ENCODE results near the gene PITX3. TPM values are rescaled to one million over a fixed set of nuclear protein-coding genes. Genes with fewer than 3 reads are reported as not detected.
"Not testable (repeated sequence)": the region's sequence is repeated elsewhere in the genome, so short reads cannot be mapped to it uniquely, and the experiment has no call there.

The PITX3 gene
- total RNA-seq, 1 donor = not detected

- TF ChIP-seq, protein P1, sequence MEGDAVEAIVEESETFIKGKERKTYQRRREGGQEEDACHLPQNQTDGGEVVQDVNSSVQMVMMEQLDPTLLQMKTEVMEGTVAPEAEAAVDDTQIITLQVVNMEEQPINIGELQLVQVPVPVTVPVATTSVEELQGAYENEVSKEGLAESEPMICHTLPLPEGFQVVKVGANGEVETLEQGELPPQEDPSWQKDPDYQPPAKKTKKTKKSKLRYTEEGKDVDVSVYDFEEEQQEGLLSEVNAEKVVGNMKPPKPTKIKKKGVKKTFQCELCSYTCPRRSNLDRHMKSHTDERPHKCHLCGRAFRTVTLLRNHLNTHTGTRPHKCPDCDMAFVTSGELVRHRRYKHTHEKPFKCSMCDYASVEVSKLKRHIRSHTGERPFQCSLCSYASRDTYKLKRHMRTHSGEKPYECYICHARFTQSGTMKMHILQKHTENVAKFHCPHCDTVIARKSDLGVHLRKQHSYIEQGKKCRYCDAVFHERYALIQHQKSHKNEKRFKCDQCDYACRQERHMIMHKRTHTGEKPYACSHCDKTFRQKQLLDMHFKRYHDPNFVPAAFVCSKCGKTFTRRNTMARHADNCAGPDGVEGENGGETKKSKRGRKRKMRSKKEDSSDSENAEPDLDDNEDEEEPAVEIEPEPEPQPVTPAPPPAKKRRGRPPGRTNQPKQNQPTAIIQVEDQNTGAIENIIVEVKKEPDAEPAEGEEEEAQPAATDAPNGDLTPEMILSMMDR (IDR thresholded peaks at IDR 0.05; ENCODE audit: insufficient read depth, low read length) = no peak
- peak; percentile 53 for DNase-seq (ENCODE audit: low read depth)
Measured at GRCh38 chr10:102261842-102262241, 20.5 kb upstream of the PITX3 start.

DNA sequence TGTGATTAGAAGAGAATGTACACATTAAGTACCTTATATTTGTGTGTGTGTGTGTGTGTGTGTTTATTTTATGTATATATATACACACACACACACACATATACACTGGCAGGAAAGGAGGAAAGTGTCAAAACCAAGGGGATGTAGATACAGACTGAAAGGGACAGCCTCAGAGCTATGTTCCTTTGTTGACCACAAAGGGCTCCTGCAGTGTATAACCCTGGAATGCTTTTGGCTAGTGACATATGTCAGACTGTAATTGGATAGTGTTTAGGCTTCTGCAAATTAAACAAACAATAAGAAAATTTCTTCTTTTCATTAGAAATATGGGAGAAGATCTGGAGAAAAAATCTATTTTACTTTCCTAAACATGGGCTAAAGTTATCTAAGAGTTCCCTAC is 19.9 kb upstream of the PITX3 start:
- no peak for DNase-seq (ENCODE audit: low read depth)
- TF ChIP-seq, protein P1 (IDR thresholded peaks at IDR 0.05; ENCODE audit: insufficient read depth, low read length) = no peak
- no peak overlapping the region for H3K4me3 ChIP-seq (ENCODE audit: low read depth, low read length)

More at GRCh38 chr10:102261842-102262241, 20.5 kb upstream of the PITX3 start:
- no peak overlapping the region for H3K4me3 ChIP-seq (ENCODE audit: low read depth, low read length)

DNA sequence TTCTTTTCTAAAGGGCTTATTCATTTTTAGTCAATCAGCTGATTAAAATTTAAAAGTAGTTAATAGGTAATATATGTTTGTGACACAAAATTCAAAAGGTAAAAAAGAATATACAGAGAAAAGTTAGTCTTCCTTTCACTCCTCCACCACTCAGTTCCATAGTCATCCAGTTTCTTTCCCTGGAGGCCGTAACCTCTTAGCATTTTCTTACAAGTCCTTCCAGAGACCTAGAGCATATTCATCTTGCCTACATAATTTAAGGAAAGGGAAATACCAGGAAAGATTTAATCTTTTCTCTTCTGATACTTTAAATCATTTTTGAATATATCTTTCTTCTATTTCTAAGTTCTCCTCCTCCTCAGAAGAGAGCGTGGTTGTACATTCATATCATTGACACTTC is 14.1 kb upstream of the PITX3 start:
- H3K4me3 ChIP-seq (ENCODE audit: low read depth, low read length) = no peak overlapping the region
- TF ChIP-seq, protein P1 (IDR thresholded peaks at IDR 0.05; ENCODE audit: insufficient read depth, low read length) = no peak
- no peak for DNase-seq (ENCODE audit: low read depth)

DNA sequence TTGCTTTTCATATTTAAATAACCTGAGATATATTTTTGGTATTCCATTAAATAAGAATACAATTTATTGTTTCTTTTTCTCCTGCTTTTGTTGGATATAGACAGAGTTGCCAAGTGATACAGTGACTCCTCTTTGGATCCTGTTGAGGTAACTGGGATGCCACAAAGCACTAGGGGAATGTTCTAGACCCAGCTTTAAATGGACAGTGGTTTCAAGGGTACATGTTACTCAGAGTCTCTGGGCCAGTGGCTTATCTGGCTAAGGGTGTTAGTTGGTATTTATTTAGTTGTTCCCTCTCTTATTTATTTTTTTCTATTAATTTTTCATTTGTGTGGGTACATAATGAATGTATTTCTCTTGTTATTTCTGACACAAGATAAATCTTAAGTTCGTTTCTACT is 13.1 kb upstream of the PITX3 start:
- H3K4me3 ChIP-seq (ENCODE audit: low read depth, low read length) = no peak overlapping the region
- no peak for DNase-seq (ENCODE audit: low read depth)
- TF ChIP-seq, protein P1 (IDR thresholded peaks at IDR 0.05; ENCODE audit: insufficient read depth, low read length) = no peak

GRCh38 chr10:102252508-102252907 is 11.2 kb upstream of the PITX3 start:
- not testable (repeated sequence) for H3K4me3 ChIP-seq (ENCODE audit: low read depth, low read length); DNase-seq (ENCODE audit: low read depth)

- H3K4me3 ChIP-seq (ENCODE audit: low read depth, low read length) = peak overlapping the region; percentile 4
Measured at GRCh38 chr10:102247734-102248133, 6.4 kb upstream of the PITX3 start.

DNA sequence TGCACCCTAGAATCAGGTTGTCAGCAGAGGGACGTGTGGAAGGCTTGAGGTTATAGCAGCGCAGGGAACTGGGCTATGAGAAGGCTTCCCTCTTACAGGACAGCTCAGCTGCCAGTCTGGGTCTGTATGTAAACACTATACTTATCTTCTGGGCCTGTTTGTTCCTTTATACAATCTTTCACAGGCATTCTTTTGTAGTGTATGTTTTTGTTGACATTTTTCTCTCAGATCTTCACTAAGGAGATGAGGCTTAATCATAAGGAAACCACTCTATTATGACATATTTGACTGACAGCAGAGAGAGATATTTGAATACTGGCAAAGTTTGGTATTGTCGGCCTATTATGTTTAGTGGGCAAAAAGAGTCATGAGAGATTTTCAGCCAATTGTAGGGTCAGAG is 4.9 kb upstream of the PITX3 start:
- TF ChIP-seq, protein P1 (IDR thresholded peaks at IDR 0.05; ENCODE audit: insufficient read depth, low read length) = no peak
- DNase-seq (ENCODE audit: low read depth) = peak; percentile 40
- H3K4me3 ChIP-seq (ENCODE audit: low read depth, low read length) = peak overlapping the region; percentile 100

More at GRCh38 chr10:102247734-102248133, 6.4 kb upstream of the PITX3 start:
- peak; percentile 15 for DNase-seq (ENCODE audit: low read depth)
- TF ChIP-seq, protein P1 (IDR thresholded peaks at IDR 0.05; ENCODE audit: insufficient read depth, low read length) = no peak
